HEK293 (cell line): Measurements from ENCODE around the gene MTF2.
A peak's percentile ranks its signal among the peaks of the same experiment; 100 is the strongest.

Experiments
- CTCF ChIA-PET: fragments of 350-600 bp; formaldehyde crosslinking; extraction: SDS; loops from one replicate; lab custom pipeline; 2021; ENCODE audit warnings: antibody characterized with exemption; lab: Yijun Ruan, JAX
- POLR2A ChIA-PET: fragments of 300-600 bp; formaldehyde crosslinking; extraction: SDS; loops from one replicate; lab custom pipeline; 2020; ENCODE audit warnings: antibody characterized with exemption, inconsistent platforms; lab: Yijun Ruan, JAX
- H3K27ac ChIP-seq: fragments of 200-500 bp; sonication (Bioruptor generic); 2 replicates; pipeline ENCODE4 v1.5.1; 2014; ENCODE audit warnings: low read depth, low read length, control low read depth, inconsistent platforms; ENCODE audit errors: extremely low read depth
- H3K36me3 ChIP-seq, 2 experiments: fragments of 200-500 bp in 1 of 2; sonication (Bioruptor generic) in 1 of 2; 1 replicate in 1 of 2; 2 replicates in 1 of 2; pipeline ENCODE4 v1.5.1; 2014 to 2017; ENCODE audit warnings: inconsistent platforms in 2 of 2, low read length in 2 of 2; ENCODE audit not compliant: control insufficient read depth in 2 of 2, insufficient read depth in 1 of 2
- H3K4me1 ChIP-seq: fragments of 200-500 bp; sonication (Bioruptor generic); 2 replicates; pipeline ENCODE4 v1.5.1; 2014; ENCODE audit warnings: mild to moderate bottlenecking, low read length, inconsistent platforms; ENCODE audit not compliant: control insufficient read depth, insufficient read depth
- H3K4me3 ChIP-seq: 2 replicates; pipeline ENCODE4 v1.5.1; 2011; ENCODE audit warnings: low read depth, mild to moderate bottlenecking, control low read depth, low read length, moderate library complexity
- H3K9me3 ChIP-seq: fragments of 200-500 bp; sonication (Bioruptor generic); 2 replicates; pipeline ENCODE4 v1.5.1; 2014; ENCODE audit warnings: low read depth, low read length, inconsistent platforms; ENCODE audit not compliant: control insufficient read depth, insufficient read depth
- BCL11B ChIP-seq: fragments of 450-650 bp; formaldehyde crosslinking; IDR thresholded peaks from 2 replicates; pipeline ENCODE4 v1.5.1; 2016; ENCODE audit warnings: low read depth, missing biosample characterization, missing genetic modification characterization
- HOXD13 ChIP-seq: sonication (generic); formaldehyde crosslinking; IDR thresholded peaks from 2 replicates; pipeline ENCODE4 v1.8.0; 2022; ENCODE audit warnings: missing genetic modification reagents, borderline replicate concordance
- PRDM1 ChIP-seq: fragments of 450-650 bp; formaldehyde crosslinking; IDR thresholded peaks from 2 replicates; pipeline ENCODE4; 2016; ENCODE audit warnings: missing biosample characterization, missing genetic modification characterization
- SALL2 ChIP-seq: fragments of 450-650 bp; formaldehyde crosslinking; IDR thresholded peaks from 2 replicates; pipeline ENCODE4 v1.5.0; 2017; ENCODE audit warnings: missing biosample characterization, mild to moderate bottlenecking, missing genetic modification characterization, borderline replicate concordance
- SETDB1 ChIP-seq: IDR thresholded peaks from one replicate; pipeline ENCODE4 v1.6.1; 2017; ENCODE audit warnings: mild to moderate bottlenecking, low read length, moderate library complexity, mixed read lengths; ENCODE audit not compliant: insufficient read length
- ZBTB20 ChIP-seq: fragments of 450-650 bp; formaldehyde crosslinking; IDR thresholded peaks from 2 replicates; pipeline ENCODE4 v1.5.1; 2016; ENCODE audit warnings: missing biosample characterization, missing genetic modification characterization
- ZNF146 ChIP-seq: fragments of 450-650 bp; formaldehyde crosslinking; IDR thresholded peaks from 2 replicates; pipeline ENCODE4 v1.5.1; 2016; ENCODE audit warnings: missing biosample characterization, missing genetic modification characterization
- ZNF2 ChIP-seq: fragments of 450-650 bp; formaldehyde crosslinking; IDR thresholded peaks from 2 replicates; pipeline ENCODE4 v1.5.1; 2016; ENCODE audit warnings: missing biosample characterization, missing genetic modification characterization
- ZNF639 ChIP-seq: fragments of 450-650 bp; formaldehyde crosslinking; IDR thresholded peaks from 2 replicates; pipeline ENCODE4 v1.5.1; 2016; ENCODE audit warnings: missing biosample characterization, missing genetic modification characterization
- ZNF645 ChIP-seq: fragments of 450-650 bp; formaldehyde crosslinking; IDR thresholded peaks from 2 replicates; pipeline ENCODE4; 2016; ENCODE audit warnings: missing biosample characterization, missing genetic modification characterization
- ZNF654 ChIP-seq: fragments of 450-650 bp; formaldehyde crosslinking; IDR thresholded peaks from 2 replicates; pipeline ENCODE4 v1.5.1; 2016; ENCODE audit warnings: low read depth, missing biosample characterization, missing genetic modification characterization
- ZNF670 ChIP-seq: fragments of 450-650 bp; formaldehyde crosslinking; IDR thresholded peaks from 2 replicates; pipeline ENCODE4 v1.5.1; 2016; ENCODE audit warnings: missing biosample characterization, missing genetic modification characterization, low read depth
- ZNF76 ChIP-seq: fragments of 450-650 bp; formaldehyde crosslinking; IDR thresholded peaks from 2 replicates; pipeline ENCODE4; 2016; ENCODE audit warnings: low read depth, missing biosample characterization, missing genetic modification characterization, borderline replicate concordance
- ZXDB ChIP-seq: fragments of 450-650 bp; formaldehyde crosslinking; IDR thresholded peaks from 2 replicates; pipeline ENCODE4 v1.5.1; 2016; ENCODE audit warnings: missing biosample characterization, missing genetic modification characterization
- TF ChIP-seq, protein P1 (sequence below): fragments of 450-650 bp; formaldehyde crosslinking; IDR thresholded peaks from 2 replicates; pipeline ENCODE4 v1.5.1; 2016; ENCODE audit warnings: missing biosample characterization, missing genetic modification characterization
- TF ChIP-seq, protein P2 (sequence below): fragments of 450-650 bp; formaldehyde crosslinking; IDR thresholded peaks from 2 replicates; pipeline ENCODE4 v1.5.1; 2016; ENCODE audit warnings: missing biosample characterization, missing genetic modification characterization
- TF ChIP-seq, protein P3 (sequence below): fragments of 450-650 bp; formaldehyde crosslinking; IDR thresholded peaks from 2 replicates; pipeline ENCODE4 v1.5.1; 2016; ENCODE audit warnings: missing biosample characterization, missing genetic modification characterization
- TF ChIP-seq, protein P4 (sequence below): fragments of 450-650 bp; formaldehyde crosslinking; optimal IDR thresholded peaks from 2 replicates; pipeline ENCODE3; 2016; ENCODE audit warnings: missing biosample characterization, mild to moderate bottlenecking, missing genetic modification characterization

The MTF2 gene

GRCh38 chr1:93179886-93180722 is 101.0 kb downstream of the MTF2 start, which contains the start of gene TMED5 (continued):
- TF ChIP-seq, protein P1, sequence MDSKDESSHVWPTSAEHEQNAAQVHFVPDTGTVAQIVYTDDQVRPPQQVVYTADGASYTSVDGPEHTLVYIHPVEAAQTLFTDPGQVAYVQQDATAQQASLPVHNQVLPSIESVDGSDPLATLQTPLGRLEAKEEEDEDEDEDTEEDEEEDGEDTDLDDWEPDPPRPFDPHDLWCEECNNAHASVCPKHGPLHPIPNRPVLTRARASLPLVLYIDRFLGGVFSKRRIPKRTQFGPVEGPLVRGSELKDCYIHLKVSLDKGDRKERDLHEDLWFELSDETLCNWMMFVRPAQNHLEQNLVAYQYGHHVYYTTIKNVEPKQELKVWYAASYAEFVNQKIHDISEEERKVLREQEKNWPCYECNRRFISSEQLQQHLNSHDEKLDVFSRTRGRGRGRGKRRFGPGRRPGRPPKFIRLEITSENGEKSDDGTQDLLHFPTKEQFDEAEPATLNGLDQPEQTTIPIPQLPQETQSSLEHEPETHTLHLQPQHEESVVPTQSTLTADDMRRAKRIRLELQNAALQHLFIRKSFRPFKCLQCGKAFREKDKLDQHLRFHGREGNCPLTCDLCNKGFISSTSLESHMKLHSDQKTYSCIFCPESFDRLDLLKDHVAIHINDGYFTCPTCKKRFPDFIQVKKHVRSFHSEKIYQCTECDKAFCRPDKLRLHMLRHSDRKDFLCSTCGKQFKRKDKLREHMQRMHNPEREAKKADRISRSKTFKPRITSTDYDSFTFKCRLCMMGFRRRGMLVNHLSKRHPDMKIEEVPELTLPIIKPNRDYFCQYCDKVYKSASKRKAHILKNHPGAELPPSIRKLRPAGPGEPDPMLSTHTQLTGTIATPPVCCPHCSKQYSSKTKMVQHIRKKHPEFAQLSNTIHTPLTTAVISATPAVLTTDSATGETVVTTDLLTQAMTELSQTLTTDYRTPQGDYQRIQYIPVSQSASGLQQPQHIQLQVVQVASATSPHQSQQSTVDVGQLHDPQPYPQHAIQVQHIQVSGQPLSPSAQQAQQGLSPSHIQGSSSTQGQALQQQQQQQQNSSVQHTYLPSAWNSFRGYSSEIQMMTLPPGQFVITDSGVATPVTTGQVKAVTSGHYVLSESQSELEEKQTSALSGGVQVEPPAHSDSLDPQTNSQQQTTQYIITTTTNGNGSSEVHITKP (tag by site-specific recombination): peak; percentile 81

- Histone ChIP-seq H3K9me3 (no peaks in the 10 kb centered on the region), H3K27ac (peak within 1 kb of the TSS; percentile 94), H3K4me1 (no peaks in the 10 kb centered on the region), H3K4me3 (peak within 1 kb of the TSS; percentile 98), H3K36me3 (peaks cover 0 to 8% of the 10 kb centered on the region in 2 experiments; a peak in 1 of 3 replicates)
- ChIA-PET CTCF (no interaction called here), POLR2A (interaction anchor here (0.6 kb wide), 6 partner anchors 57 to 1638 kb away, joined by 3 to 7 read pairs (median 4); no protein-coding TSS in a partner anchor)
- TF ChIP-seq BCL11B (tag by site-specific recombination) (no peak), ZNF146 (no peak), SETDB1 (no peak), ZNF654 (tag by site-specific recombination) (no peak), ZNF76 (tag by site-specific recombination) (0 out of 2 replicates have a peak, but pooled peaks have one; percentile 1), PRDM1 (tag by site-specific recombination) (0 out of 2 replicates have a peak, but pooled peaks have one; percentile 6), ZNF645 (tag by site-specific recombination) (no peak), SALL2 (no peak), ZNF2 (peak; percentile 72), HOXD13 (no peak), ZBTB20 (peak; percentile 99), ZXDB (peak; percentile 26; the same call in 1 of the 2 replicates), ZNF670 (tag by site-specific recombination) (no peak), ZNF639 (no peak)
- TF ChIP-seq, protein P2, sequence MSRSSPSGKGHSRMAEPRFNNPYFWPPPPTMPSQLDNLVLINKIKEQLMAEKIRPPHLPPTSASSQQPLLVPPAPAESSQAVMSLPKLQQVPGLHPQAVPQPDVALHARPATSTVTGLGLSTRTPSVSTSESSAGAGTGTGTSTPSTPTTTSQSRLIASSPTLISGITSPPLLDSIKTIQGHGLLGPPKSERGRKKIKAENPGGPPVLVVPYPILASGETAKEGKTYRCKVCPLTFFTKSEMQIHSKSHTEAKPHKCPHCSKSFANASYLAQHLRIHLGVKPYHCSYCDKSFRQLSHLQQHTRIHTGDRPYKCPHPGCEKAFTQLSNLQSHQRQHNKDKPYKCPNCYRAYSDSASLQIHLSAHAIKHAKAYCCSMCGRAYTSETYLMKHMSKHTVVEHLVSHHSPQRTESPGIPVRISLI (tag by site-specific recombination): peak; percentile 88
- TF ChIP-seq, protein P3, sequence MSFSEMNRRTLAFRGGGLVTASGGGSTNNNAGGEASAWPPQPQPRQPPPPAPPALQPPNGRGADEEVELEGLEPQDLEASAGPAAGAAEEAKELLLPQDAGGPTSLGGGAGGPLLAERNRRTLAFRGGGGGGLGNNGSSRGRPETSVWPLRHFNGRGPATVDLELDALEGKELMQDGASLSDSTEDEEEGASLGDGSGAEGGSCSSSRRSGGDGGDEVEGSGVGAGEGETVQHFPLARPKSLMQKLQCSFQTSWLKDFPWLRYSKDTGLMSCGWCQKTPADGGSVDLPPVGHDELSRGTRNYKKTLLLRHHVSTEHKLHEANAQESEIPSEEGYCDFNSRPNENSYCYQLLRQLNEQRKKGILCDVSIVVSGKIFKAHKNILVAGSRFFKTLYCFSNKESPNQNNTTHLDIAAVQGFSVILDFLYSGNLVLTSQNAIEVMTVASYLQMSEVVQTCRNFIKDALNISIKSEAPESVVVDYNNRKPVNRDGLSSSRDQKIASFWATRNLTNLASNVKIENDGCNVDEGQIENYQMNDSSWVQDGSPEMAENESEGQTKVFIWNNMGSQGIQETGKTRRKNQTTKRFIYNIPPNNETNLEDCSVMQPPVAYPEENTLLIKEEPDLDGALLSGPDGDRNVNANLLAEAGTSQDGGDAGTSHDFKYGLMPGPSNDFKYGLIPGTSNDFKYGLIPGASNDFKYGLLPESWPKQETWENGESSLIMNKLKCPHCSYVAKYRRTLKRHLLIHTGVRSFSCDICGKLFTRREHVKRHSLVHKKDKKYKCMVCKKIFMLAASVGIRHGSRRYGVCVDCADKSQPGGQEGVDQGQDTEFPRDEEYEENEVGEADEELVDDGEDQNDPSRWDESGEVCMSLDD (tag by site-specific recombination): peak; percentile 64; the same call in 1 of the 2 replicates
- TF ChIP-seq, protein P4, sequence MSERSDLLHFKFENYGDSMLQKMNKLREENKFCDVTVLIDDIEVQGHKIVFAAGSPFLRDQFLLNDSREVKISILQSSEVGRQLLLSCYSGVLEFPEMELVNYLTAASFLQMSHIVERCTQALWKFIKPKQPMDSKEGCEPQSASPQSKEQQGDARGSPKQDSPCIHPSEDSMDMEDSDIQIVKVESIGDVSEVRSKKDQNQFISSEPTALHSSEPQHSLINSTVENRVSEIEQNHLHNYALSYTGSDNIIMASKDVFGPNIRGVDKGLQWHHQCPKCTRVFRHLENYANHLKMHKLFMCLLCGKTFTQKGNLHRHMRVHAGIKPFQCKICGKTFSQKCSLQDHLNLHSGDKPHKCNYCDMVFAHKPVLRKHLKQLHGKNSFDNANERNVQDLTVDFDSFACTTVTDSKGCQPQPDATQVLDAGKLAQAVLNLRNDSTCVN (tag by site-specific recombination): peak; percentile 77
Observed at GRCh38 chr1:93180723-93181613, 101.9 kb downstream of the MTF2 start, which contains the start of gene CCDC18. Gene CCDC18 (plus strand): TSS chr1:93180724. CDS start chr1:93183362, 2,638 bp downstream.
